GM18867 (cell line): ENCODE measurements around the gene OTOP2.
"Not testable (repeated sequence)": the region's sequence is repeated elsewhere in the genome, so short reads cannot be mapped to it uniquely, and the experiment has no call there.

ENCODE experiments used
- ATAC-seq: cut with Tn5 transposase; IDR thresholded peaks from one replicate; pipeline ENCODE4 v1.9.1; 2021; ENCODE audit warnings: mild to moderate bottlenecking, moderate library complexity; ENCODE audit not compliant: unreplicated experiment

Gene OTOP2

GRCh38 chr17:74900208-74900607 is 23.9 kb upstream of the OTOP2 start:
- ATAC-seq = no peak

- no peak for ATAC-seq
Measured at GRCh38 chr17:74901353-74902135, 22.5 kb upstream of the OTOP2 start.

GRCh38 chr17:74903034-74903433 is 21.0 kb upstream of the OTOP2 start:
- no peak for ATAC-seq

- no peak for ATAC-seq
Measured at GRCh38 chr17:74903671-74904070, 20.4 kb upstream of the OTOP2 start.

GRCh38 chr17:74904687-74905409 is 19.2 kb upstream of the OTOP2 start:
- no peak for ATAC-seq

- not testable (repeated sequence) for ATAC-seq
Measured at GRCh38 chr17:74906214-74906793, 17.8 kb upstream of the OTOP2 start.

GRCh38 chr17:74907012-74907411 is 17.1 kb upstream of the OTOP2 start:
- ATAC-seq = no peak

GRCh38 chr17:74909097-74909496 is 15.0 kb upstream of the OTOP2 start:
- ATAC-seq = not testable (repeated sequence)

- not testable (repeated sequence) for ATAC-seq
Measured at GRCh38 chr17:74911423-74911822, 12.7 kb upstream of the OTOP2 start.

- ATAC-seq = no peak
Measured at GRCh38 chr17:74916136-74916850, 7.8 kb upstream of the OTOP2 start.

- ATAC-seq = no peak
Measured at GRCh38 chr17:74916851-74917199, 7.2 kb upstream of the OTOP2 start.

- no peak for ATAC-seq
Measured at GRCh38 chr17:74917430-74917829, 6.6 kb upstream of the OTOP2 start.

- no peak for ATAC-seq
Measured at GRCh38 chr17:74918906-74919305, 5.2 kb upstream of the OTOP2 start.

- no peak for ATAC-seq
Measured at GRCh38 chr17:74919440-74920305, 4.4 kb upstream of the OTOP2 start.

GRCh38 chr17:74920306-74920620 is 3.8 kb upstream of the OTOP2 start:
- no peak for ATAC-seq

GRCh38 chr17:74920642-74921025 is 3.4 kb upstream of the OTOP2 start:
- ATAC-seq = no peak

- ATAC-seq = no peak
Measured at GRCh38 chr17:74921026-74921681, 2.9 kb upstream of the OTOP2 start.

GRCh38 chr17:74921769-74922168 is 2.3 kb upstream of the OTOP2 start:
- no peak for ATAC-seq

- ATAC-seq = no peak
Measured at GRCh38 chr17:74922172-74922571, 1.9 kb upstream of the OTOP2 start.
